Measurements from ENCODE around the gene ERCC6.

The ERCC6 gene

GRCh38 chr10:49538381-49539319 lies at the start of gene ERCC6:
ERCC6 (minus strand) TSS chr10:49539121.
- peaks cover 18% of the 10 kb centered on the region for H3K36me3 Mint-ChIP-seq (ENCODE audit: low read depth)

GRCh38 chr10:49587981-49588380 lies 49.1 kb upstream of the ERCC6 start:
- Mint-ChIP-seq H3K27me3 (peaks cover 43% of the 10 kb centered on the region), H3K4me3 (no peak overlapping the region), H3K9me3 (peaks cover 5% of the 10 kb centered on the region), H3K36me3 (ENCODE audit: low read depth) (no peaks in the 10 kb centered on the region), H3K27ac (no peak overlapping the region), H3K4me1 (ENCODE audit: low read depth) (no peaks in the 10 kb centered on the region)
- no peak for DNase-seq

More at GRCh38 chr10:49538381-49539319, at the start of gene ERCC6:
- Mint-ChIP-seq H3K9me3 (no peaks in the 10 kb centered on the region), H3K27ac (peak within 1 kb of the TSS; percentile 96), H3K27me3 (peaks cover 27% of the 10 kb centered on the region), H3K4me3 (peak within 1 kb of the TSS; percentile 89), H3K4me1 (ENCODE audit: low read depth) (peaks cover 39% of the 10 kb centered on the region)
- DNase-seq: peak; percentile 96

GRCh38 chr10:49585387-49585786 lies 46.5 kb upstream of the ERCC6 start:
- no peaks in the 10 kb centered on the region for H3K36me3 Mint-ChIP-seq (ENCODE audit: low read depth)
- peaks cover 5% of the 10 kb centered on the region for H3K9me3 Mint-ChIP-seq
- peaks cover 3% of the 10 kb centered on the region for H3K4me1 Mint-ChIP-seq (ENCODE audit: low read depth)
- peaks cover 32% of the 10 kb centered on the region for H3K27me3 Mint-ChIP-seq
- no peak overlapping the region for H3K4me3 Mint-ChIP-seq
- no peak for DNase-seq
- H3K27ac Mint-ChIP-seq: no peak overlapping the region

GRCh38 chr10:49579621-49580020 lies 40.7 kb upstream of the ERCC6 start:
- Mint-ChIP-seq H3K27ac (no peak overlapping the region), H3K4me3 (no peak overlapping the region), H3K27me3 (peaks cover 22% of the 10 kb centered on the region), H3K9me3 (no peaks in the 10 kb centered on the region), H3K4me1 (ENCODE audit: low read depth) (peaks cover 3% of the 10 kb centered on the region), H3K36me3 (ENCODE audit: low read depth) (no peaks in the 10 kb centered on the region)
- DNase-seq: no peak

- Mint-ChIP-seq H3K4me1 (ENCODE audit: low read depth) (peaks cover 3% of the 10 kb centered on the region), H3K27me3 (peaks cover 19% of the 10 kb centered on the region), H3K9me3 (no peaks in the 10 kb centered on the region), H3K4me3 (no peak overlapping the region), H3K36me3 (ENCODE audit: low read depth) (no peaks in the 10 kb centered on the region), H3K27ac (no peak overlapping the region)
- DNase-seq: no peak
Observed at GRCh38 chr10:49578392-49578791, 39.5 kb upstream of the ERCC6 start.

GRCh38 chr10:49577182-49577925 lies 38.4 kb upstream of the ERCC6 start:
- DNase-seq: no peak
- no peak overlapping the region for H3K4me3 Mint-ChIP-seq
- no peaks in the 10 kb centered on the region for H3K9me3 Mint-ChIP-seq
- no peak overlapping the region for H3K27ac Mint-ChIP-seq
- H3K27me3 Mint-ChIP-seq: peaks cover 19% of the 10 kb centered on the region
- no peaks in the 10 kb centered on the region for H3K36me3 Mint-ChIP-seq (ENCODE audit: low read depth)
- H3K4me1 Mint-ChIP-seq (ENCODE audit: low read depth): peaks cover 3% of the 10 kb centered on the region

GRCh38 chr10:49575489-49576072 lies 36.7 kb upstream of the ERCC6 start:
- no peaks in the 10 kb centered on the region for H3K4me1 Mint-ChIP-seq (ENCODE audit: low read depth)
- H3K27me3 Mint-ChIP-seq: peaks cover 16% of the 10 kb centered on the region
- no peak for DNase-seq
- no peaks in the 10 kb centered on the region for H3K36me3 Mint-ChIP-seq (ENCODE audit: low read depth)
- no peak overlapping the region for H3K4me3 Mint-ChIP-seq
- no peak overlapping the region for H3K27ac Mint-ChIP-seq
- H3K9me3 Mint-ChIP-seq: no peaks in the 10 kb centered on the region

GRCh38 chr10:49572594-49573114 lies 33.7 kb upstream of the ERCC6 start:
- H3K9me3 Mint-ChIP-seq: no peaks in the 10 kb centered on the region

GRCh38 chr10:49571388-49571787 lies 32.5 kb upstream of the ERCC6 start:
- Mint-ChIP-seq H3K4me1 (ENCODE audit: low read depth) (peaks cover 20% of the 10 kb centered on the region), H3K27ac (no peak overlapping the region), H3K36me3 (ENCODE audit: low read depth) (no peaks in the 10 kb centered on the region), H3K27me3 (peaks cover 21% of the 10 kb centered on the region), H3K9me3 (no peaks in the 10 kb centered on the region), H3K4me3 (no peak overlapping the region)
- DNase-seq: no peak

More at GRCh38 chr10:49572594-49573114, 33.7 kb upstream of the ERCC6 start:
- Mint-ChIP-seq H3K27ac (no peak overlapping the region), H3K27me3 (peaks cover 19% of the 10 kb centered on the region), H3K4me1 (ENCODE audit: low read depth) (peaks cover 20% of the 10 kb centered on the region), H3K36me3 (ENCODE audit: low read depth) (no peaks in the 10 kb centered on the region), H3K4me3 (no peak overlapping the region)
- no peak for DNase-seq

GRCh38 chr10:49569031-49569631 lies 30.2 kb upstream of the ERCC6 start:
- Mint-ChIP-seq H3K9me3 (no peaks in the 10 kb centered on the region), H3K4me1 (ENCODE audit: low read depth) (peaks cover 20% of the 10 kb centered on the region), H3K27me3 (peaks cover 27% of the 10 kb centered on the region), H3K36me3 (ENCODE audit: low read depth) (no peaks in the 10 kb centered on the region), H3K4me3 (no peak overlapping the region), H3K27ac (peak overlapping the region; percentile 18)
- DNase-seq: no peak

GRCh38 chr10:49568235-49568634 lies 29.3 kb upstream of the ERCC6 start:
- no peaks in the 10 kb centered on the region for H3K36me3 Mint-ChIP-seq (ENCODE audit: low read depth)
- H3K4me1 Mint-ChIP-seq (ENCODE audit: low read depth): peaks cover 20% of the 10 kb centered on the region
- no peak overlapping the region for H3K27ac Mint-ChIP-seq
- peaks cover 35% of the 10 kb centered on the region for H3K27me3 Mint-ChIP-seq
- H3K9me3 Mint-ChIP-seq: no peaks in the 10 kb centered on the region
- H3K4me3 Mint-ChIP-seq: no peak overlapping the region
- DNase-seq: no peak

GRCh38 chr10:49567810-49568209 lies 28.9 kb upstream of the ERCC6 start:
- Mint-ChIP-seq H3K4me1 (ENCODE audit: low read depth) (peaks cover 20% of the 10 kb centered on the region), H3K9me3 (no peaks in the 10 kb centered on the region), H3K36me3 (ENCODE audit: low read depth) (no peaks in the 10 kb centered on the region), H3K27ac (no peak overlapping the region), H3K27me3 (peaks cover 39% of the 10 kb centered on the region), H3K4me3 (no peak overlapping the region)
- DNase-seq: no peak

- H3K36me3 Mint-ChIP-seq (ENCODE audit: low read depth): no peaks in the 10 kb centered on the region
- H3K9me3 Mint-ChIP-seq: no peaks in the 10 kb centered on the region
- H3K4me1 Mint-ChIP-seq (ENCODE audit: low read depth): peaks cover 18% of the 10 kb centered on the region
- H3K27ac Mint-ChIP-seq: no peak overlapping the region
- DNase-seq: no peak
- H3K27me3 Mint-ChIP-seq: peaks cover 43% of the 10 kb centered on the region
- no peak overlapping the region for H3K4me3 Mint-ChIP-seq
Observed at GRCh38 chr10:49564461-49565009, 25.6 kb upstream of the ERCC6 start.

GRCh38 chr10:49562893-49563292 lies 24.0 kb upstream of the ERCC6 start:
- DNase-seq: no peak
- Mint-ChIP-seq H3K27me3 (peaks cover 41% of the 10 kb centered on the region), H3K27ac (no peak overlapping the region), H3K36me3 (ENCODE audit: low read depth) (no peaks in the 10 kb centered on the region), H3K4me1 (ENCODE audit: low read depth) (peaks cover 2% of the 10 kb centered on the region), H3K4me3 (no peak overlapping the region), H3K9me3 (no peaks in the 10 kb centered on the region)
